Measurements from ENCODE around the gene RIPOR3. TPM values are rescaled to one million over a fixed set of nuclear protein-coding genes. Genes with fewer than 3 reads are reported as not detected.

Gene RIPOR3
- total and polyA plus RNA-seq, 9 of the 15 experiments (the other 6 are each of a cell fraction or from before 2014, with no cell fraction given): 3.3 to 62.7 (median 21.4) TPM

DNA sequence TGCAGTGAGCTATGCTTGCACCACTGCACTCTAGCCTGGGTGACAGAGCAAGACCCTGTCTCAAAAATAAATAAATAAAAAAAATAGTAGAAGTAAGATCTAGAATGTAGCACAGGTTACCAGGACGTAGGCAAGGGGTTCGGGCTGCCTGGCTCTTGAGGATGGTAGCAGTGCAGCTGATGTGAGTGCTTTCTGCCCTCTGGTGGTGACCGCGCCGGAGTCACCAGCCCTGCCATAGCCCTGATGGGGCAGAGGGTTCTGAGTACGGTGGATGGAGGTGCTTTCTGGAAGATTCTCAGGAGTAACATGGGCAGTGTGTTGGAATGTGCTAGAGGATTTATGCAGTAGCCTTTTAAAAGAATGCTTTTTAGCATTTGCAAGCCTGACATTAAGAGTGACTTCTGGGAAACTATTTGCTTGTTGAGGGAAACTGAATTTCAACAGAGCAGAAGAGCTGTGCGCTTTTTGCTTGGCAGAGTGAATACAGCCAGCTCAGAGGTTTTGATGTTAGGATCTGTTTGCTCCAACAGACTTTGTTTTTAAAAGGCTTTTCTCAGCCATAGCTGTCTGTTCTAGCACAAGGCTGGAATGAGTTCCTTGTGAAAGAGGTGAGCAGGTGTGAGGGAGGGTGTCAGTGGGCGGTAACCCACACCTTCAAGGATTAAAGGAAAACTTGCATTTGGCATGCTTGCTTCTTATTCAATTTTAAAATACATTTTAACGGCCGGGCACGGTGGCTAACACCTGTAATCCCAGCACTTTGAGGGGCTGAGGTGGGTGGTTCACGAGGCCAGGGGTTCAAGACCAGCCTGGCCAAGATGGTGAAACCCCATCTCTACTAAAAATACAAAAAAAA lies 115.2 kb downstream of the RIPOR3 start (continued):
- TF ChIP-seq RERE (CRISPR knock-in tag; IDR thresholded peaks at IDR 0.05; ENCODE audit: borderline replicate concordance): no peak
- no peak for TF ChIP-seq FOXA1 (IDR thresholded peaks at IDR 0.05; ENCODE audit: borderline replicate concordance)
- no peak for TF ChIP-seq CBFA2T3 (IDR thresholded peaks at IDR 0.05)
- 0 out of 2 replicates have a peak, but pooled peaks have one; percentile 17 for TF ChIP-seq ARID2 (IDR thresholded peaks at IDR 0.05)
- TF ChIP-seq NONO (IDR thresholded peaks at IDR 0.05; ENCODE audit: low read depth in 2 of 2, low read length in 1 of 2): no peak
- no peak for TF ChIP-seq ARID3B (CRISPR knock-in tag; IDR thresholded peaks at IDR 0.05; ENCODE audit: borderline replicate concordance)
- no peak for TF ChIP-seq MYBL2 (IDR thresholded peaks at IDR 0.05; ENCODE audit: low read depth)
- no peak for TF ChIP-seq MYBL2 (CRISPR knock-in tag; IDR thresholded peaks at IDR 0.05; ENCODE audit: borderline replicate concordance)
- peak; percentile 64 for TF ChIP-seq SMC3 (conservative IDR thresholded peaks at IDR 0.05; ENCODE audit: insufficient read depth, low read depth, low read length)
- TF ChIP-seq, protein P1, sequence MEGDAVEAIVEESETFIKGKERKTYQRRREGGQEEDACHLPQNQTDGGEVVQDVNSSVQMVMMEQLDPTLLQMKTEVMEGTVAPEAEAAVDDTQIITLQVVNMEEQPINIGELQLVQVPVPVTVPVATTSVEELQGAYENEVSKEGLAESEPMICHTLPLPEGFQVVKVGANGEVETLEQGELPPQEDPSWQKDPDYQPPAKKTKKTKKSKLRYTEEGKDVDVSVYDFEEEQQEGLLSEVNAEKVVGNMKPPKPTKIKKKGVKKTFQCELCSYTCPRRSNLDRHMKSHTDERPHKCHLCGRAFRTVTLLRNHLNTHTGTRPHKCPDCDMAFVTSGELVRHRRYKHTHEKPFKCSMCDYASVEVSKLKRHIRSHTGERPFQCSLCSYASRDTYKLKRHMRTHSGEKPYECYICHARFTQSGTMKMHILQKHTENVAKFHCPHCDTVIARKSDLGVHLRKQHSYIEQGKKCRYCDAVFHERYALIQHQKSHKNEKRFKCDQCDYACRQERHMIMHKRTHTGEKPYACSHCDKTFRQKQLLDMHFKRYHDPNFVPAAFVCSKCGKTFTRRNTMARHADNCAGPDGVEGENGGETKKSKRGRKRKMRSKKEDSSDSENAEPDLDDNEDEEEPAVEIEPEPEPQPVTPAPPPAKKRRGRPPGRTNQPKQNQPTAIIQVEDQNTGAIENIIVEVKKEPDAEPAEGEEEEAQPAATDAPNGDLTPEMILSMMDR (IDR thresholded peaks at IDR 0.05 in 2 of 3, conservative IDR thresholded peaks at IDR 0.05 in 1 of 3; ENCODE audit: insufficient read depth in 2 of 3, low read depth in 1 of 3, low read length in 3 of 3): peak; percentile 57 to 67 (median 64)

Data from K562 (cell line).